NOMO-1 (cell line): ENCODE data around the gene ZNF580.

ENCODE experiments used
- DNase-seq, 2 experiments: peaks; one replicate each; lab custom pipeline; 2025; ENCODE audit not compliant: unreplicated experiment in 2 of 2; lab: John Stamatoyannopoulos, UW

The ZNF580 gene

DNA sequence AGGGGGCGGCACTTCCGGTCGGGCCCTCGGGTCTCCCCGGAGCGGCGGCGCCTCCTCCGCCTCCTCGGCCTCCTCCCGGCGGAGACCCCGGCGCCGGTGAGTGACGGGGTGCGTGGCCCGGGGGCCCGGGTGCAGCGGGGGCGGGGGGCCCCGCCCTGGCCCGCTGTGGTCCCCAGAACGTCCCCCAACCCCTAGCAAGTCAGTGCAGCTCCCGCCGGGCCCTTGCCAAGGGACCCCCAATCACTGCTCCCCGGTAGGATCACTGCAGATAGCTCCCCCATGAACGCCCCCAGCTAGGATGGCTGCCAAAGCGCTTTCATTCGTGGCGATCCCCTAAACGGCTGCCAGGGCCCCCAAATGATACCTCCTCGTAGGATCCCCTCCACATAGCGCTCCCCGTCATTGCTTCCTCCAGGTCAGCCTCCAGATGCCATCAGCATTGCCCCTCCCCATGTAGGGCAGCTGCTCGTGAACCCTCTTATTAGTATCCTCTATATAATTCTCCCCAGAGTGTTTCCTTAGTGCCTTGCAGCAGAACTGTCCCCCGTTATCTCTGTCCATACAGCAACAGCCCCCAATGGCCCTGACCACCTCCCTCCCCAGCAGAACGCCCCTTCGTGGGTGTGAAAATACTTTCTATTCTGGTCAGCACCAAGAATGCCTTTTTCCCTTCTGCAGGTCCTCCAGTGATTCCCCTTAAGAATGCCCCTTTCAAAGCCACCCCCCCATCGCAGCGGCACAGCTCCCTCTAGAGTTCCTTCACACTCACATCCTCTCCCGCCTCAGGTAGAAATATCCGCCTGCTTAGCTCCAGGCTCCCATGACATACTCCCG, 34.9 kb upstream of the ZNF580 start, which contains the start of gene ZNF865:
TSS of gene ZNF865 (plus strand) at position 11 of the 834 bp plus-strand sequence. CDS start 7,972 bp downstream, outside the sequence.
- DNase-seq: peak; percentile 67 to 75

DNA sequence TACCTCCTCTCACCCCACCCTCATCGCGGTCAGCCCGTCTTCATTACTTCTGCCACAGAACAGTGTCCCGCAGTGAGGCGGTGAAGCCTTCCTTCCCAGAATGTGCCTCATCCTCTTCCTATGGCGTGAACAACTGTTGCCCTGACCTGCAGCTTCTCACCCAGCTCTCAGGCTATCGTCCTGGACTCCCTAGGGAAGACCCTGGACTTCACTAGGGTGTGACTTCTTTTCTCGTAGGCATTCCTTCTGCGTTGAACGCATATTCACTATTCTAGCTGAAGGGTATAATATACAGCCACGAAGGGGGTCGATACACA, 34.4 kb upstream of the ZNF580 start:
- DNase-seq: no peak

DNA sequence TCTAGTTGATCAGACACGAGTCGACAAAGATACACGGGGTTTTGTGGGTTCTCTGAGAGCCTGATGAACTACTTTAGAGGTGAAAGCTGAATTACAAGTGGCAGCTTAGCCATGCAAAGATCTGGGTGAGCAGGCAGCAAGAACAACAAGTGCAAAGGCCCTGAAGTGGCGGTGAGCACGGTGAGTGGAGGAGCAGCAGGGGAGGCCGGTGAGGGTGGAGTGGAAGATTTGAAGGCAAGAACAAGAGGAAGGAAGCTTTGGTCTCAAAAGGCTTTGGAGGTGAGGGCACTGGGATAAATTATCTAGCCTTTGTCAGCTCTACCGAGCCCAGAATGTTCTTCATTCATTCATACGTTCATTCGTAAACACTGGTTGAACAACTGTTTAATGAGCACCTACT, 34.0 kb upstream of the ZNF580 start:
- no peak for DNase-seq

DNA sequence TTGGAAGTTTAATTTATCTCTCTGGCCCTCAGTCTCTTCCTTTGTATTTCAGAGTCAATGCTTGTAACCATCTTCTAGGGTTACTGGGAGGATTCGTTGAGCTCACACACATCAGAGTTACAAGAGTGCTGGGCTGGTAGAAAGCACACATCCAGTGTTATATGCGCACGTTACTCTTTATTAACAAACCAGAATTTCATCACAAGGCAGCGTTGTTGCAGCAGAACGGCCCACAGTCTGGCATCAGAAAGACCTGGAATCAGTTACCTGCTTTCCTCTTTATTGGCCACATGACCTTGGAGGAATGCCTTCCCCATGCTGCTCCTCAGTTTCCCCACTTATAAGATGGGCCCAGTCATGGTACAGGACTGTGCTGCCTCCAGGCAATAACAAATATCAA, 31.5 kb upstream of the ZNF580 start:
- DNase-seq: no peak

- no peak for DNase-seq
These were observed 29.4 kb upstream of the ZNF580 start for GRCh38 chr19:55611300-55611982.

GRCh38 chr19:55611983-55612645, 28.7 kb upstream of the ZNF580 start:
- peak in 1 of 2 experiments; percentile 36 for DNase-seq

GRCh38 chr19:55613396-55613795, 27.4 kb upstream of the ZNF580 start:
- DNase-seq: no peak

- no peak for DNase-seq
These were observed 26.7 kb upstream of the ZNF580 start for GRCh38 chr19:55613930-55614710.

GRCh38 chr19:55614711-55615542, 25.9 kb upstream of the ZNF580 start:
- no peak for DNase-seq

- DNase-seq: no peak
These were observed 25.0 kb upstream of the ZNF580 start for GRCh38 chr19:55615543-55616394.

- no peak for DNase-seq
These were observed 24.4 kb upstream of the ZNF580 start for GRCh38 chr19:55616395-55616875.

- no peak for DNase-seq
These were observed 23.4 kb upstream of the ZNF580 start for GRCh38 chr19:55617426-55617825.

- DNase-seq: no peak
These were observed 22.4 kb upstream of the ZNF580 start for GRCh38 chr19:55618426-55618825.

- DNase-seq: peak in 1 of 2 experiments; percentile 27
These were observed 21.5 kb upstream of the ZNF580 start for GRCh38 chr19:55619286-55619685.

DNA sequence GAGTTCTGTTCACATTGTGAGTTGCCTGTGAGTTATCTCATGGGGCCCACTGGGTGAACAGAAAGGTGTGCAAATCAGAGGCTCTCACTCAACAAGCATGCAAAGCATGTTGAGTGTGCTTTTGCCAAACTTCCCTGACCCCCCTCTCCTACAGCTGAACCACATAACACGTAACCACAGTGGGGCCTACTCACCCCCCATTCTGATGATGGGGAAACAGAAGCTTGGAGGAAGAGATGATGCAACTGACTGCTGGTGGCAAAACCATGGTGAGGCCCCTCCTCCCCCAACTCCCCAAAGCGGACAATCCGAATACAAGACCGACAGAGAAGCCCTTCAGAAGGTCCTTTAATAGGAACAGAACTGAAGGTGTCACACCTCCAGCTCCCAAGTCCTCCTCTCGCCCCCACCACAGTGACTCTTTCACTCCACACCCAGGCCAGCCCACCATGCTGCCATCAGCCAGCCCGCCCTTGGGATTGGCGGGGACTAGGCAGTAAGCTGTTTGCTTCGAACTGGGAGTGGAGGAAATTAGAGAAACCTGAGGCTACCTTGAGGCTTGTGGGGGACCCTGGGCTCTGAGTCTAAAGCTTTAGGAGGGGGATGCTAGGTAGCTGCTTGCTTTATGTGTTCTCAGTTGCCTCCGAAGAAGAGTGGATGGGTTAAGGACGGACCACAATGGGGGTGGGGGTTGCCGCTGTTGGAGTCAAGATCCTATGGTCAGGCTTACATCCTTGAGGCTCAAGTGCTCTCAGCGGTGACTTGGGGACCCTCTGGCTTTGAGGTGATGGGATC, 20.2 kb upstream of the ZNF580 start:
- peak; percentile 88 to 92 for DNase-seq

DNA sequence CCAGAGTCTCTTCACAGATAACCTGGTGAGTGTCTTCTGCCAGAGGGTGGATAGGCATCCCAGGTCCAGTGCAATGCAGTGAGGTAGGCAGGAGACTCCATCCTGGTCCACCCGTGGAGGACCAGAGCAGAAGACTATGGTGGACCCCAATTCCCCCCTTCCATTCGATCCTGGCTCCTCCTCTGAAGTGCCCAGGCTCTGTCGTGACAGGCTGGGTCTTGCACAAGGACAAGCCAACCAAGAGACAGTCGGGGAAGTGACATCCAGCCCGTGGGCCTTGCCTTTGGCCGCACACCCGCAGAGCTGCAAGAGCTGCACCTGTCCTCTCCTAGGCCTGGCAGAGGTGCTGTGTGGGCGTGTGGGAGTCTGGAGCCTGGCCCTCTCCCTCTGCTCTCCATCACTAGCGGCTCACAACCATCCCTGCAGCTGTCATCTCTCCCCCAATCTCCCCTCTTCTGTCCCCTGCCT, 19.6 kb upstream of the ZNF580 start:
- DNase-seq: no peak

- DNase-seq: no peak
These were observed 19.1 kb upstream of the ZNF580 start for GRCh38 chr19:55621673-55622231.
